SK-N-SH treated with all-trans-retinoic acid at 6 μM for 48 hours (cell line): ENCODE measurements around the gene ARHGAP28.

Source experiments
- ATAC-seq: fragments of 200-7000 bp; cut with Tn5 transposase; 3 replicates; pipeline ENCODE4 v1.9.1; 2020; ENCODE audit warnings: mild to moderate bottlenecking, moderate library complexity
- ARNTL ChIP-seq: fragments of 450-650 bp; formaldehyde crosslinking; IDR thresholded peaks from 2 replicates; pipeline ENCODE4 v1.5.0; 2020; ENCODE audit warnings: low read depth, mild to moderate bottlenecking, moderate library complexity, borderline replicate concordance
- ESRRG ChIP-seq: fragments of 250-450 bp; sonication (Bioruptor Pico); IDR thresholded peaks from 2 replicates; pipeline ENCODE4 v1.6.1; 2021; ENCODE audit warnings: mild to moderate bottlenecking
- ISL1 ChIP-seq: fragments of 250-450 bp; sonication (Bioruptor Pico); IDR thresholded peaks from 2 replicates; pipeline ENCODE4 v2.1.2; 2022; ENCODE audit warnings: mild to moderate bottlenecking, moderate library complexity
- PATZ1 ChIP-seq: fragments of 250-450 bp; sonication (Bioruptor Pico); IDR thresholded peaks from 2 replicates; pipeline ENCODE4 v1.8.0; 2020; ENCODE audit warnings: mild to moderate bottlenecking, moderate library complexity, borderline replicate concordance
- POU6F1 ChIP-seq: fragments of 250-450 bp; sonication (Bioruptor Pico); IDR thresholded peaks from 2 replicates; pipeline ENCODE4 v1.8.0; 2021; ENCODE audit warnings: low read depth, mild to moderate bottlenecking, moderate library complexity, borderline replicate concordance
- TCF4 ChIP-seq: fragments of 250-450 bp; sonication (Bioruptor Pico); IDR thresholded peaks from 2 replicates; pipeline ENCODE4 v1.8.0; 2021; ENCODE audit warnings: mild to moderate bottlenecking, moderate library complexity, borderline replicate concordance
- TOX ChIP-seq: fragments of 250-450 bp; sonication (Bioruptor Pico); IDR thresholded peaks from 2 replicates; pipeline ENCODE4 v1.8.0; 2021; ENCODE audit warnings: mild to moderate bottlenecking, moderate library complexity, borderline replicate concordance
- ZFP3 ChIP-seq: fragments of 250-450 bp; sonication (Bioruptor Pico); IDR thresholded peaks from 2 replicates; pipeline ENCODE4 v1.5.0; 2020; ENCODE audit warnings: mild to moderate bottlenecking, moderate library complexity
- ZFP30 ChIP-seq: fragments of 450-650 bp; formaldehyde crosslinking; IDR thresholded peaks from 2 replicates; pipeline ENCODE4 v1.5.0; 2022; ENCODE audit warnings: mild to moderate bottlenecking, moderate library complexity
- ZNF565 ChIP-seq: fragments of 450-650 bp; formaldehyde crosslinking; conservative IDR thresholded peaks from 2 replicates; pipeline ENCODE4 v1.5.0; 2020; ENCODE audit warnings: low read depth, mild to moderate bottlenecking, moderate library complexity
- TF ChIP-seq, protein P1 (sequence below): fragments of 250-450 bp; sonication (Bioruptor Pico); IDR thresholded peaks from 2 replicates; pipeline ENCODE4 v1.5.1; 2020; ENCODE audit warnings: low read depth, mild to moderate bottlenecking, moderate library complexity
- TF ChIP-seq, protein P2 (sequence below): fragments of 250-450 bp; sonication (Bioruptor Pico); IDR thresholded peaks from 2 replicates; pipeline ENCODE4 v1.5.1; 2021; ENCODE audit warnings: mild to moderate bottlenecking, moderate library complexity
- TF ChIP-seq, protein P3 (sequence below): fragments of 250-450 bp; sonication (Bioruptor Pico); IDR thresholded peaks from 2 replicates; pipeline ENCODE4 v1.5.0; 2020; ENCODE audit warnings: mild to moderate bottlenecking, moderate library complexity

The ARHGAP28 gene

DNA sequence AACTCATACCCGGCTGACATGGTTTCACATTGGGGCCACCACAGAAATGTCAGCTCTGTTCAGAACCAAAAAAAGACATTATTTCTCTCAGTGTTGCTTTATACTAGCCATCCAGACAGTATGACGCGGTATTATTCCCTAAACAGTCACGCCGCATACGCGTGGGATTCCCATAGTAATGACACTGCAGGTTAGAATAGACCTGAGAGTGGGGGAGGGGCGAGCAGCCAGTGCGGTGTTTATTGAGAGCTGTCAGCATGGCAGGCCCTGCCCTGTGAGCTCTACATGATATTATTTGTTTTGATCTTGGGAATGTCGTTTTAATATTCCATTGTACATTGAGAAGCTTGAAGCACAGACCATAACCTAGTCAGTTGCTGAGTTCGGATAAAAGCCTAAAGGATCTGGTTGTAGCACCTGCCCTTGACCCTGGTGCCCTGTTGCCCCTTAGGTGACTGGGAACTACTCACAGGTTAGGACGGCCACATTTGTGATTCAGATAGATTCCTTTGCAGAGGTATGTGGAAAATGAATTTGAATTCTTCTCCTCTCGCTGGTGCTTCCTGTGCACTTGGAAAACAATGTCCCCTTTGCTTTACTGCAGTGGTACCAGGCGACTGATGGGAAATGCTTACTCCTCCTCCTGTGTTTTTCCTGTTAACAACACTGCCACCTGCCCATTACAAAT is 150.1 kb downstream of the ARHGAP28 start (continued):
- TF ChIP-seq ARNTL = no peak
- TF ChIP-seq ESRRG (CRISPR knock-in tag) = no peak
- no peak for TF ChIP-seq ZFP3
- TF ChIP-seq, protein P1, sequence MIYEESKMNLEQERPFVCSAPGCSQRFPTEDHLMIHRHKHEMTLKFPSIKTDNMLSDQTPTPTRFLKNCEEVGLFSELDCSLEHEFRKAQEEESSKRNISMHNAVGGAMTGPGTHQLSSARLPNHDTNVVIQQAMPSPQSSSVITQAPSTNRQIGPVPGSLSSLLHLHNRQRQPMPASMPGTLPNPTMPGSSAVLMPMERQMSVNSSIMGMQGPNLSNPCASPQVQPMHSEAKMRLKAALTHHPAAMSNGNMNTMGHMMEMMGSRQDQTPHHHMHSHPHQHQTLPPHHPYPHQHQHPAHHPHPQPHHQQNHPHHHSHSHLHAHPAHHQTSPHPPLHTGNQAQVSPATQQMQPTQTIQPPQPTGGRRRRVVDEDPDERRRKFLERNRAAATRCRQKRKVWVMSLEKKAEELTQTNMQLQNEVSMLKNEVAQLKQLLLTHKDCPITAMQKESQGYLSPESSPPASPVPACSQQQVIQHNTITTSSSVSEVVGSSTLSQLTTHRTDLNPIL (CRISPR knock-in tag) = no peak
- TF ChIP-seq TOX (CRISPR knock-in tag) = no peak
- TF ChIP-seq POU6F1 (CRISPR knock-in tag) = no peak

- ATAC-seq = no peak
- TF ChIP-seq ZFP3 = no peak
- no peak for TF ChIP-seq TOX (CRISPR knock-in tag)
- no peak for TF ChIP-seq ZNF565 (CRISPR knock-in tag)
- no peak for TF ChIP-seq PATZ1 (CRISPR knock-in tag)
- no peak for TF ChIP-seq POU6F1 (CRISPR knock-in tag)
- no peak for TF ChIP-seq ZFP30 (CRISPR knock-in tag)
- TF ChIP-seq, protein P2, sequence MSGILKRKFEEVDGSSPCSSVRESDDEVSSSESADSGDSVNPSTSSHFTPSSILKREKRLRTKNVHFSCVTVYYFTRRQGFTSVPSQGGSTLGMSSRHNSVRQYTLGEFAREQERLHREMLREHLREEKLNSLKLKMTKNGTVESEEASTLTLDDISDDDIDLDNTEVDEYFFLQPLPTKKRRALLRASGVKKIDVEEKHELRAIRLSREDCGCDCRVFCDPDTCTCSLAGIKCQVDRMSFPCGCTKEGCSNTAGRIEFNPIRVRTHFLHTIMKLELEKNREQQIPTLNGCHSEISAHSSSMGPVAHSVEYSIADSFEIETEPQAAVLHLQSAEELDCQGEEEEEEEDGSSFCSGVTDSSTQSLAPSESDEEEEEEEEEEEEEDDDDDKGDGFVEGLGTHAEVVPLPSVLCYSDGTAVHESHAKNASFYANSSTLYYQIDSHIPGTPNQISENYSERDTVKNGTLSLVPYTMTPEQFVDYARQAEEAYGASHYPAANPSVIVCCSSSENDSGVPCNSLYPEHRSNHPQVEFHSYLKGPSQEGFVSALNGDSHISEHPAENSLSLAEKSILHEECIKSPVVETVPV = no peak
- no peak for TF ChIP-seq TCF4 (CRISPR knock-in tag)
- no peak for TF ChIP-seq ARNTL
- TF ChIP-seq, protein P3, sequence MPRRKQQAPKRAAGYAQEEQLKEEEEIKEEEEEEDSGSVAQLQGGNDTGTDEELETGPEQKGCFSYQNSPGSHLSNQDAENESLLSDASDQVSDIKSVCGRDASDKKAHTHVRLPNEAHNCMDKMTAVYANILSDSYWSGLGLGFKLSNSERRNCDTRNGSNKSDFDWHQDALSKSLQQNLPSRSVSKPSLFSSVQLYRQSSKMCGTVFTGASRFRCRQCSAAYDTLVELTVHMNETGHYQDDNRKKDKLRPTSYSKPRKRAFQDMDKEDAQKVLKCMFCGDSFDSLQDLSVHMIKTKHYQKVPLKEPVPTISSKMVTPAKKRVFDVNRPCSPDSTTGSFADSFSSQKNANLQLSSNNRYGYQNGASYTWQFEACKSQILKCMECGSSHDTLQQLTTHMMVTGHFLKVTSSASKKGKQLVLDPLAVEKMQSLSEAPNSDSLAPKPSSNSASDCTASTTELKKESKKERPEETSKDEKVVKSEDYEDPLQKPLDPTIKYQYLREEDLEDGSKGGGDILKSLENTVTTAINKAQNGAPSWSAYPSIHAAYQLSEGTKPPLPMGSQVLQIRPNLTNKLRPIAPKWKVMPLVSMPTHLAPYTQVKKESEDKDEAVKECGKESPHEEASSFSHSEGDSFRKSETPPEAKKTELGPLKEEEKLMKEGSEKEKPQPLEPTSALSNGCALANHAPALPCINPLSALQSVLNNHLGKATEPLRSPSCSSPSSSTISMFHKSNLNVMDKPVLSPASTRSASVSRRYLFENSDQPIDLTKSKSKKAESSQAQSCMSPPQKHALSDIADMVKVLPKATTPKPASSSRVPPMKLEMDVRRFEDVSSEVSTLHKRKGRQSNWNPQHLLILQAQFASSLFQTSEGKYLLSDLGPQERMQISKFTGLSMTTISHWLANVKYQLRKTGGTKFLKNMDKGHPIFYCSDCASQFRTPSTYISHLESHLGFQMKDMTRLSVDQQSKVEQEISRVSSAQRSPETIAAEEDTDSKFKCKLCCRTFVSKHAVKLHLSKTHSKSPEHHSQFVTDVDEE (CRISPR knock-in tag) = no peak
Observed at GRCh38 chr18:6881034-6881820, 151.7 kb downstream of the ARHGAP28 start.

DNA sequence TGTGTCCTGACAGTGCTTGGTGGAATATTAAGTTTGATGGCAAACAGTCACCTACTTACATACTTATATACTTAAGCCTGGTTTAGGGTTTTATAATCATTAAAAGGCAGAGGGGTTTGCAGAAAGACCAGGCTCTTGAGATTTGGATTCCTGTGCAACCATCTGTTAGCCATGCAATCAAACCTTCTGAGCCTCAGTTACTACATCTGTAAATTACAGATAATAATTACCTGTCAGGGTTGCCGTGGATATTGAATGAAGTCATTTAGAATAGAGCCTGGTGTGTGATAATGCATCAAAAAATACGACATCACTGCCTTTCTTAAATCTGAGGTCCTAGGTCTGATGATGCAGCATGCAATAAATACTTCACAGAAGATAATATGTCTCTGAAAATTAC is 152.9 kb downstream of the ARHGAP28 start:
- TF ChIP-seq ISL1 (CRISPR knock-in tag) = no peak
- TF ChIP-seq, protein P3 (CRISPR knock-in tag) = no peak
- no peak for ATAC-seq
